Measurements from ENCODE around the gene ICA1.

Gene ICA1

DNA sequence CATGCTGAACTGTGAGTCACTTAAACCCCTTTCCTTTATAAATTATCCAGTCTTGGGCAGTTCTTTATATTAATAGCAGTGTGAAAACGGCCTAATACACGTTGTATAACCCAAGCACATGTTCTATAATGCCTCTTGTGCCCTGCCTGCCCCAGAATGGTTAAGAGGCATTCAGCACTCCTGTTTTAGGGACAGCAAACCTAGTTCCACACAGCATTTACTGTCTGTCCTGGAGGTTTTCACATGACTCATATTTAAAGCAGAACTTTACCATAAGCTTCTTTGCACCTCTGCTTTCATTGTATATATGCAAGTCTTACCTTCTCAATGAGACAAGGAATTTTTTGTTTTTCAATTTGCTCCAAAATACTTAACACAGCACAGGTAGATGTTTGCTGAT is 144.8 kb downstream of the ICA1 start:
- DNase-seq = no peak
- H3K36me3 ChIP-seq = no peaks in the 10 kb centered on the region
- no peak overlapping the region for H3K27ac ChIP-seq
- TF ChIP-seq, protein P1, sequence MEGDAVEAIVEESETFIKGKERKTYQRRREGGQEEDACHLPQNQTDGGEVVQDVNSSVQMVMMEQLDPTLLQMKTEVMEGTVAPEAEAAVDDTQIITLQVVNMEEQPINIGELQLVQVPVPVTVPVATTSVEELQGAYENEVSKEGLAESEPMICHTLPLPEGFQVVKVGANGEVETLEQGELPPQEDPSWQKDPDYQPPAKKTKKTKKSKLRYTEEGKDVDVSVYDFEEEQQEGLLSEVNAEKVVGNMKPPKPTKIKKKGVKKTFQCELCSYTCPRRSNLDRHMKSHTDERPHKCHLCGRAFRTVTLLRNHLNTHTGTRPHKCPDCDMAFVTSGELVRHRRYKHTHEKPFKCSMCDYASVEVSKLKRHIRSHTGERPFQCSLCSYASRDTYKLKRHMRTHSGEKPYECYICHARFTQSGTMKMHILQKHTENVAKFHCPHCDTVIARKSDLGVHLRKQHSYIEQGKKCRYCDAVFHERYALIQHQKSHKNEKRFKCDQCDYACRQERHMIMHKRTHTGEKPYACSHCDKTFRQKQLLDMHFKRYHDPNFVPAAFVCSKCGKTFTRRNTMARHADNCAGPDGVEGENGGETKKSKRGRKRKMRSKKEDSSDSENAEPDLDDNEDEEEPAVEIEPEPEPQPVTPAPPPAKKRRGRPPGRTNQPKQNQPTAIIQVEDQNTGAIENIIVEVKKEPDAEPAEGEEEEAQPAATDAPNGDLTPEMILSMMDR (IDR thresholded peaks at IDR 0.05; ENCODE audit: low read depth, low read length) = no peak
- H3K9me3 ChIP-seq (ENCODE audit: severe bottlenecking) = peaks cover 7% of the 10 kb centered on the region
- H3K27me3 ChIP-seq (ENCODE audit: insufficient read depth, low read depth, severe bottlenecking) = no peaks in the 10 kb centered on the region
- H3K4me3 ChIP-seq (ENCODE audit: low read depth, low read length) = no peak overlapping the region

DNA sequence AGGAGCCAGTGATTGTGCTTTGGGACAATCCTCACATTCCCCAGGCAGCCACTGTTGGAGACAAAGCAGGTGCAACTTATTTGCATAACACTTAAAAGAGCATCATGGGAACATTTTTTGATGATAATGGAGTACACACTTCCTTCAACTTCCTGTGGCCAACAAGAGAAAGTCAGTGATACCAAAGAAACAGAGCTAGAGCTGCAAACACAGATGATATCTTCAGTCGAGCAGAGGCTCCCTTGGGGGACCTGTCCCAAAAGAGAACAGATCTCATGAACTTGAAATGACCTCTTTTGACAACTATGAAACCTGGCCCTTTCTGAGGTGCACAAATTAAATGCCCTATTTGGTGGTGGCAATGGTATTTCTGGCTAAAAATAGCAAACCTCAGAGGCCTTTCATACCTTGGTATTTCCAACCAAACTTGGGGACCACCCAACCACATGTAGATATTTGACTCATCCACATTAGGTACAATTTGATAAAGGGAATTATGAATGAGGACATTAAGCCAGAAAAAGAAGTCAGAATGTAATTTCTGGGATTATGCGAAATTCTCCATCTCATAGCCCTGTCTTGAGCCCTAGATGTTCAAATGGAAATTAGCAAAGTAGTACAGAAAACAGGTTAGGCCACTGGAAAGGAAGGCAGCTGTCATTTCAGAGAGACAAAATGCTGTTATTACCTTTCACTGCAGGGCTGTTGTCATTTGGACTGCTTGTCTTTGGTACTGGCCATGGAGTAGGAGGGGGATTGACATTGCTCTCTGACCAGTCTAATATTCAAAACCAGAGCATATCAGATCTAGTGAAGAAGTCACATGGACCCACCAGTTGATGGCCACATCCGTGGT is 146.2 kb downstream of the ICA1 start:
- H3K4me3 ChIP-seq (ENCODE audit: low read depth, low read length) = no peak overlapping the region
- H3K36me3 ChIP-seq = no peaks in the 10 kb centered on the region
- TF ChIP-seq, protein P1 (IDR thresholded peaks at IDR 0.05; ENCODE audit: low read depth, low read length) = no peak
- no peak overlapping the region for H3K27ac ChIP-seq
- DNase-seq = no peak
- H3K27me3 ChIP-seq (ENCODE audit: insufficient read depth, low read depth, severe bottlenecking) = no peaks in the 10 kb centered on the region
- peaks cover 7% of the 10 kb centered on the region for H3K9me3 ChIP-seq (ENCODE audit: severe bottlenecking)

DNA sequence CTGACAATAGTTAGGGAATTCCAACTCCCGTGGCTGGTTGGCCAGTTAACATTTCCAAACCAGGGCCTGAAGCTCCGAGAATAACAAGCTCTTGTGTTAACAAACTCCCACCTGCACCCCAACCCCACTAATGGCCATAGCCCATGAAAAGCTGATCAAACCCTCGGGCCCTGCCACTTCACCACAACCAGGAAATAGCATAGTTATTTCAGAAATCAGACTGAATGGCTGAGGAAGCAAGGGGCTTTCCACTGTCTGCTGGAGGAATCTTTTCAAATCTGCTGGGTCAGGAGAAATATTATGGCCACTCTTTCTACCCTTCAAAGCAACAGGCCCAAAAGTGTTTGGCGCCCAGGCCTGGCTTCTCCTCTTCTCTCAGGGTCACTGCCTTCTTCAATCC is 147.8 kb downstream of the ICA1 start:
- Histone ChIP-seq H3K27ac (no peak overlapping the region), H3K4me3 (ENCODE audit: low read depth, low read length) (no peak overlapping the region), H3K27me3 (ENCODE audit: insufficient read depth, low read depth, severe bottlenecking) (no peaks in the 10 kb centered on the region), H3K36me3 (no peaks in the 10 kb centered on the region), H3K9me3 (ENCODE audit: severe bottlenecking) (peaks cover 7% of the 10 kb centered on the region)
- no peak for DNase-seq
- TF ChIP-seq, protein P1 (IDR thresholded peaks at IDR 0.05; ENCODE audit: low read depth, low read length) = no peak

DNA sequence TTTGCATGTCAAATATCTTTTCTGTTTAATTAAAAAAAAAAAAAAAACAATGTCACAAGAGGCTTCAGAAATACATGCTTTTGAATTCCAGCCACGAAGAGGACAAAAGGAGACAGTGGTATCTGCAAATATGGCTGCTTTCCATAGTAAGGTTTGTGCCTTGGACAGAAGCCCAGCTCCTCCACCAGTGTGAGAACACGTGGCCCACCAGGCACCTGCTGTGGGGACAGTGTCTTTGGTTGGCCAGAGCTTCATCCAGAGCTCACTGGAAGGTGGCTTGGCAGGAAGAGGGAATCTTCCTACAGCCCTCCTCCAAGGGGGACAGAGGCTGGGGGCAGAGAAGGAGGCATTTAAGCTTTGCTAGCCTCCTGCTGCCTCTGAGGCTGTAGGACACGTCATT is 148.8 kb downstream of the ICA1 start:
- H3K4me3 ChIP-seq (ENCODE audit: low read depth, low read length) = no peak overlapping the region
- no peak for DNase-seq
- H3K36me3 ChIP-seq = no peaks in the 10 kb centered on the region
- no peaks in the 10 kb centered on the region for H3K27me3 ChIP-seq (ENCODE audit: insufficient read depth, low read depth, severe bottlenecking)
- H3K9me3 ChIP-seq (ENCODE audit: severe bottlenecking) = peaks cover 7% of the 10 kb centered on the region
- TF ChIP-seq, protein P1 (IDR thresholded peaks at IDR 0.05; ENCODE audit: low read depth, low read length) = no peak
- H3K27ac ChIP-seq = no peak overlapping the region

DNA sequence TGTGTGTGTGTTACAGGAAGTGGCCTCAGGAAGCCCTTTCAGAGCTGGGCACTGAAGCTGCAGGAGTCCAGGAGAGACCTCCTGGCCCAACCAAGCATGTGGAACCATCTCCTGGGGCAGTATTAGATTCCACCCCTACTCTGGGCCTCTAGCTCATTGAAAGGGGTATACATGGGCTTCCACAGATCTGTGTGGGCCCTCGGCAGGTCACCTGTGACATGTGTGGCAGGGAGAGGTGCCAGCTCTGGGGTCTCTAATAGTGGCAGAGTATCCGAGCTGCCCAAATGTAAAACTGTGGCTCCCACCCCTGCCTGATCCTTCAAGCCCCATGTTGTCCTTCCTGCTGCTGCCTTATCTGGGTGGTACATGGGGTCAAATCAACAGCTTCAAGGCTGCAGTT is 149.3 kb downstream of the ICA1 start:
- TF ChIP-seq, protein P1 (IDR thresholded peaks at IDR 0.05; ENCODE audit: low read depth, low read length) = no peak
- Histone ChIP-seq H3K9me3 (ENCODE audit: severe bottlenecking) (peaks cover 7% of the 10 kb centered on the region), H3K27me3 (ENCODE audit: insufficient read depth, low read depth, severe bottlenecking) (no peaks in the 10 kb centered on the region), H3K36me3 (no peaks in the 10 kb centered on the region), H3K27ac (no peak overlapping the region), H3K4me3 (ENCODE audit: low read depth, low read length) (no peak overlapping the region)
- no peak for DNase-seq

Data from WERI-Rb-1 (cell line).